GM19099 (cell line): ENCODE measurements around the gene RNF169.

Experiments
- POLR2A ChIP-seq: IDR thresholded peaks from 3 replicates; pipeline ENCODE4 v1.6.1; 2011; ENCODE audit warnings: low read depth; ENCODE audit not compliant: insufficient read length; ENCODE audit errors: extremely low read depth

RNF169 gene

DNA sequence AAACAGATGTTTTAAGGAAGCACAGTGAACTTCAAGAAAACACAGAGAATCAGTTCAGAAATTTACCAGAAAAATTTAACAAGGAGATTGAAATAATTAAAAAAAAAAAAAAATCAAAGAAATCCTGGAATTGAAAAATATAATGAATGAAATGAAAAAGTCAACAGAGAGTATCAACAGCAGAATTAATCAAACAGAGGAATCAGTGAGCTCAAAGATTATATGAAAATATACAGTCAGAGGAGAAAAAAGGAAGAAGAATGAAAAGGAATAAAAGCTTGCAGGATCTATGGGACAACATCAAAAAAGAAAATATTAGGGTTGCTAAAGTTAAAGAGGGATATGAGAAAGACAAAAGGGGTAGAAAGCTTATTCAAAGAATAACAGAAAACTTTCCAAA lies 117.9 kb downstream of the RNF169 start:
- TF ChIP-seq POLR2A = no peak

- no peak for TF ChIP-seq POLR2A
Observed at GRCh38 chr11:74870485-74870884, 121.8 kb downstream of the RNF169 start.

GRCh38 chr11:74871037-74871436 lies 122.4 kb downstream of the RNF169 start:
- TF ChIP-seq POLR2A = no peak

DNA sequence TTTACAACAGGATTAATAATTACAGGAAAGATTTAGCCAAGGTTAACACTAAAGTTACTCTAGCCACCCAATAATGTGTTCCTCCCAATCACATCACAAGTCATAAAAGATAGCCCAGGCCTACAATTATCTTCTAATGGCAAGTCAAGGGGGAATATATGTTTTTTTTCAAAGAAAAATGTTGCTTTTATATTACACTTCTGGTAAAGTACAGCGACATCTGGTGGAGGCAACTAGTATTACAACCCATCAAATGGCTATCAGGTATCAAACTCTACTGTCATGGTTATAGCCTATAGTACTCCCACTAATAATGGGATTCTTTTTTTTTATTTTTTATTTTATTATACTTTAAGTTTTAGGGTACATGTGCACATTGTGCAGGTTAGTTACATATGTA lies 128.5 kb downstream of the RNF169 start:
- TF ChIP-seq POLR2A = no peak
